Neural progenitor cell (in vitro differentiated cells): ENCODE data around the gene PNPLA7. TPM values are rescaled to one million over a fixed set of nuclear protein-coding genes. Genes with fewer than 3 reads are reported as not detected.

ENCODE experiments used
- DNase-seq: peaks from one replicate; pipeline ENCODE4 v3.0.0-alpha.2; 2016; ENCODE audit warnings: low spot score
- H2AFZ ChIP-seq: fragments of 200-600 bp; sonication (generic); replicated peaks from 2 replicates; pipeline ENCODE4 v1.6.1; 2016; ENCODE audit warnings: antibody characterized with exemption
- H3F3A ChIP-seq: fragments of 200-600 bp; sonication (generic); 2 replicates; pipeline ENCODE4 v1.6.1; 2016; ENCODE audit warnings: antibody characterized with exemption, low read depth
- H3K27ac ChIP-seq: fragments of 200-600 bp; sonication (generic); 2 replicates; pipeline ENCODE4 v1.5.1; 2016; ENCODE audit warnings: mild to moderate bottlenecking
- H3K27me3 ChIP-seq: fragments of 200-600 bp; sonication (generic); 2 replicates; pipeline ENCODE4 v1.6.1; 2016; ENCODE audit warnings: mild to moderate bottlenecking, moderate library complexity
- H3K36me3 ChIP-seq: fragments of 200-600 bp; sonication (generic); 2 replicates; pipeline ENCODE4 v1.5.1; 2016
- H3K4me1 ChIP-seq: fragments of 200-600 bp; sonication (generic); 2 replicates; pipeline ENCODE4 v1.6.1; 2016; ENCODE audit warnings: mixed run types
- H3K4me2 ChIP-seq: fragments of 200-600 bp; sonication (generic); 2 replicates; pipeline ENCODE4 v1.6.1; 2016
- H3K4me3 ChIP-seq: fragments of 200-600 bp; sonication (generic); 2 replicates; pipeline ENCODE4 v1.5.1; 2016
- H3K79me2 ChIP-seq: fragments of 200-600 bp; sonication (generic); 2 replicates; pipeline ENCODE4 v1.6.1; 2016; ENCODE audit warnings: low read depth
- H3K9ac ChIP-seq: fragments of 200-600 bp; sonication (generic); 2 replicates; pipeline ENCODE4 v1.6.1; 2016
- H3K9me3 ChIP-seq: fragments of 200-600 bp; sonication (generic); 2 replicates; pipeline ENCODE4 v1.5.1; 2016; ENCODE audit warnings: low read depth
- H4K20me1 ChIP-seq: fragments of 200-600 bp; sonication (generic); 2 replicates; pipeline ENCODE4 v1.6.1; 2016; ENCODE audit warnings: low read depth
- H3K27ac Mint-ChIP-seq: 3 replicates; pipeline ENCODE4 v1.8.0; 2021; ENCODE audit warnings: mixed read lengths
- H3K27me3 Mint-ChIP-seq: 2 replicates; pipeline ENCODE4 v1.8.0; 2022; ENCODE audit warnings: low read depth, mild to moderate bottlenecking, inconsistent platforms, moderate library complexity, mixed read lengths; ENCODE audit not compliant: insufficient read depth
- H3K36me3 Mint-ChIP-seq: 3 replicates; pipeline ENCODE4 v1.8.0; 2021; ENCODE audit warnings: mixed read lengths
- H3K4me1 Mint-ChIP-seq: 3 replicates; pipeline ENCODE4 v1.8.0; 2021; ENCODE audit warnings: mixed read lengths
- H3K4me3 Mint-ChIP-seq: 3 replicates; pipeline ENCODE4 v1.8.0; 2021; ENCODE audit warnings: mild to moderate bottlenecking, moderate library complexity, mixed read lengths
- H3K9me3 Mint-ChIP-seq: 3 replicates; pipeline ENCODE4 v1.8.0; 2020; ENCODE audit warnings: mixed read lengths
- CTCF ChIP-seq: fragments of 200-600 bp; sonication (generic); IDR thresholded peaks from 2 replicates; pipeline ENCODE4 v1.5.1; 2017; ENCODE audit warnings: antibody characterized with exemption, mild to moderate bottlenecking
- EZH2 ChIP-seq: fragments of 200-600 bp; sonication (generic); IDR thresholded peaks from 2 replicates; pipeline ENCODE4 v1.6.1; 2017; ENCODE audit warnings: antibody characterized with exemption, mild to moderate bottlenecking, moderate library complexity
- EZH2phosphoT487 ChIP-seq: fragments of 200-600 bp; sonication (generic); IDR thresholded peaks from 2 replicates; pipeline ENCODE4 v1.6.1; 2017; ENCODE audit warnings: antibody characterized with exemption
- total RNA-seq: library from RNA; depleted of rRNA; stranded (reverse); fragments of >200 nt; gene quantifications from 2 replicates; pipeline ENCODE4 v1.2.3, GENCODE V29; 2015; ENCODE audit warnings: low replicate concordance

Gene PNPLA7
- total RNA-seq, 1 donor from 2014 or later = 0.13 TPM

- Histone ChIP-seq H3K27ac (no peak overlapping the region), H3K9me3 (no peaks in the 10 kb centered on the region), H3K4me3 (no peak overlapping the region), H3K27me3 (no peaks in the 10 kb centered on the region), H2AFZ (no peak overlapping the region), H3K79me2 (peaks cover 12% of the 10 kb centered on the region), H4K20me1 (peaks cover 45% of the 10 kb centered on the region), H3K4me1 (peaks cover 11% of the 10 kb centered on the region), H3K9ac (no peak overlapping the region), H3K36me3 (no peaks in the 10 kb centered on the region), H3F3A (peaks cover 15% of the 10 kb centered on the region), H3K4me2 (no peak overlapping the region)
- peaks cover 12% of the 10 kb centered on the region for H3K4me1 Mint-ChIP-seq
- peaks cover 21% of the 10 kb centered on the region for H3K36me3 Mint-ChIP-seq
- peak; percentile 57 for DNase-seq
- H3K27ac Mint-ChIP-seq = no peak overlapping the region
- no peaks in the 10 kb centered on the region for H3K9me3 Mint-ChIP-seq
- TF ChIP-seq CTCF (peak; percentile 61), EZH2 (no peak)
- H3K4me3 Mint-ChIP-seq = no peak overlapping the region
- H3K27me3 Mint-ChIP-seq = peaks cover 10% of the 10 kb centered on the region
Measured at GRCh38 chr9:137582286-137582860, 32.2 kb upstream of the PNPLA7 start.

- Histone ChIP-seq H3K36me3 (no peaks in the 10 kb centered on the region), H3K79me2 (peaks cover 19% of the 10 kb centered on the region), H4K20me1 (peaks cover 53% of the 10 kb centered on the region), H3K4me3 (no peak overlapping the region), H3K27ac (no peak overlapping the region), H3K27me3 (no peaks in the 10 kb centered on the region), H3K4me1 (peaks cover 16% of the 10 kb centered on the region), H3K4me2 (no peak overlapping the region), H3K9me3 (no peaks in the 10 kb centered on the region), H3K9ac (no peak overlapping the region), H3F3A (peaks cover 15% of the 10 kb centered on the region), H2AFZ (no peak overlapping the region)
- H3K4me1 Mint-ChIP-seq = peaks cover 18% of the 10 kb centered on the region
- H3K4me3 Mint-ChIP-seq = peak overlapping the region; percentile 46
- no peak overlapping the region for H3K27ac Mint-ChIP-seq
- H3K27me3 Mint-ChIP-seq = peaks cover 10% of the 10 kb centered on the region
- DNase-seq = no peak
- peaks cover 21% of the 10 kb centered on the region for H3K36me3 Mint-ChIP-seq
- TF ChIP-seq EZH2 = no peak
- TF ChIP-seq EZH2phosphoT487 = no peak
- TF ChIP-seq CTCF = no peak
- no peaks in the 10 kb centered on the region for H3K9me3 Mint-ChIP-seq
Measured at GRCh38 chr9:137581361-137582285, 31.4 kb upstream of the PNPLA7 start.

- no peaks in the 10 kb centered on the region for H3K27me3 ChIP-seq
- H3K4me3 ChIP-seq = no peak overlapping the region
- H3K4me2 ChIP-seq = no peak overlapping the region
- TF ChIP-seq EZH2phosphoT487 (no peak), CTCF (no peak), EZH2 (no peak)
- peaks cover 26% of the 10 kb centered on the region for H3K79me2 ChIP-seq
- H3K9me3 Mint-ChIP-seq = no peaks in the 10 kb centered on the region
- no peaks in the 10 kb centered on the region for H3K9me3 ChIP-seq
- peaks cover 10% of the 10 kb centered on the region for H3K27me3 Mint-ChIP-seq
- no peak overlapping the region for H2AFZ ChIP-seq
- no peak overlapping the region for H3K4me3 Mint-ChIP-seq
- peaks cover 16% of the 10 kb centered on the region for H3K4me1 ChIP-seq
- H3K36me3 Mint-ChIP-seq = peaks cover 20% of the 10 kb centered on the region
- no peak overlapping the region for H3K27ac Mint-ChIP-seq
- no peak overlapping the region for H3K9ac ChIP-seq
- DNase-seq = no peak
- H4K20me1 ChIP-seq = peaks cover 60% of the 10 kb centered on the region
- no peaks in the 10 kb centered on the region for H3K36me3 ChIP-seq
- peaks cover 21% of the 10 kb centered on the region for H3K4me1 Mint-ChIP-seq
- H3K27ac ChIP-seq = no peak overlapping the region
- peaks cover 15% of the 10 kb centered on the region for H3F3A ChIP-seq
Measured at GRCh38 chr9:137580954-137581322, 30.7 kb upstream of the PNPLA7 start.
